ENCODE results near the gene FAM3C.
A peak's percentile ranks its signal among the peaks of the same experiment; 100 is the strongest.
"Not testable (repeated sequence)": the region's sequence is repeated elsewhere in the genome, so short reads cannot be mapped to it uniquely, and the experiment has no call there.

Gene FAM3C, protein sequence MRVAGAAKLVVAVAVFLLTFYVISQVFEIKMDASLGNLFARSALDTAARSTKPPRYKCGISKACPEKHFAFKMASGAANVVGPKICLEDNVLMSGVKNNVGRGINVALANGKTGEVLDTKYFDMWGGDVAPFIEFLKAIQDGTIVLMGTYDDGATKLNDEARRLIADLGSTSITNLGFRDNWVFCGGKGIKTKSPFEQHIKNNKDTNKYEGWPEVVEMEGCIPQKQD

DNA sequence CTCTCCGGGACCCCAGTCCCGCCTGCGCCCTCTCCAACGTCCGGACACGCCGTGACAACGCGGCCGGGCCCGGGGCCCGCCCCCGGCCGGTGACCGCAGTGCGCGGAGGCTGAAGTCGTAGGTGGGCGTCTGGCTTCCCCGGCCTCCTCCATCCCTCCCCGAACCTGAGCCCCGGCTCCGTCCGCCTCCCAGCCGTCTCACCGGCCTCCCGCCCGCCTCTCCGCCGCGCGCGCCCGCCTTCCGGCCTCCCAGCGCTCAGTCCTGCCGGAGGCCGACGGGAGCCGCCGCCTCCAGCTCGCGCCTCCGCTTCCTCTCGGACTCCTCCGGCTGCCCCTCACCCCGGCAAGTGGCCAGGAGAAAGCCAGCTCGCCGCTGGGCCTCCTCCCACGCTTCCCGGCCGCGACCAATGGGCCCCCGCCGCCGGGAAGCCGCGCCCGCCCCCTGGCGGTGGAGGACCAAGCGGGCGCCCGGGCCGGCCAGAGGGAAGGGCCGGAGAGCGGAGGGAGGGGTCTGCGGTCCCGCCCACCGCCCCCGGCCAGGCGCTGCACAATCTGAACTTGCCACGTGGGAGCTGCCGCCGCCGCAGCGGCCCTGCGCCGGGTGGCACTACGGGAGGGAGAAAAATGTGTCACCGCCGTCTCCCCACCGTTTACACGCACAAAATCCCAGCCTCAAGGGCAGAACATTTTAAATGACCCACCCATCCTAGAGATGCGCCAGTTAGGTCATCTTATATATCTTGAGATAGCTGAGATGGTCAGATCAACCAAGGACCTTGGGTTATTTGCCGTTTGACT lies at the start of gene FAM3C:
Gene FAM3C (minus strand): TSS at position 348 of the 797 bp plus-strand sequence. CDS start 13,339 bp downstream, outside the sequence.
- peak; percentile 85 for DNase-seq (ENCODE audit: low read depth)

DNA sequence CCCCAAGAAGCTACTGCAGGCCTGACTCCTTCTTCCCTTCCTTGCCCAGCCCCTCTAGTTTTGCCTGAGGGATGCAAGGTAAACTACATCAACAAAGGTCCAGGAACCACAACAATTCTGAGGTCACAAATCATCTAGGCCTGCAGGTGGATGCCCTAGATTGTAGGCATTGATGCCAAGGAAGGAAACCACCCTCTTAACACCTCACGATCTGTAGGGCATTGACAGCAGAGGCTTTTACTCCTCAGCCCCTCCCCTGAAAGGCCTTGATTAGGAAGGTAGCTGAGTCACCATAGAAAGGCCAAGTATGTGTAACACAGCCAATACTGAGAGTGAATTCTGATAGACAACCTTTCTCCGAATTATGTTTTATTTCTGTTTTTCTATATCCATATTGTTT lies 46.7 kb upstream of the FAM3C start:
- DNase-seq (ENCODE audit: low read depth) = no peak

- DNase-seq (ENCODE audit: low read depth) = no peak
Observed at GRCh38 chr7:121440857-121441503, 44.9 kb upstream of the FAM3C start.

- peak; percentile 57 for DNase-seq (ENCODE audit: low read depth)
Observed at GRCh38 chr7:121438043-121438955, 42.2 kb upstream of the FAM3C start.

DNA sequence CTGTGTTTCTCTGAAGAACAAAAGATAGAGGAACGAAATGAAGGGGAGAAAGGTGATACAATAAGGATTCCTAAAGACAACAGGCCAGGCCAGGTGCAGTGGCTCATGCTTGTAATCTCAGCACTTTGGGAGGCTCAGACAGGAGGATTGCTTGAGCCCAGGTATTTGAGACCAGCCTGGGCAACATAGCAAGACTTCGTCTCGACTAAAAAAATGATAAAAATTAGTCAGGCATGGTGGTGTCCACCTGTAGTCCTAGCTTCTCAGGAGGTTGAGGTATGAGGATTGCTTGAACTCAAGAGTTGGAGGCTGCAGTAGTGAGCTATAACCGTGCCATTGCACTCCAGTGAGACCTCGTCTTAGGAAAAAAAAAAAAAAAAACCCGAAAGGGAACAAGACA lies 41.4 kb upstream of the FAM3C start:
- DNase-seq (ENCODE audit: low read depth) = no peak

- no peak for DNase-seq (ENCODE audit: low read depth)
Observed at GRCh38 chr7:121436688-121437087, 40.6 kb upstream of the FAM3C start.

DNA sequence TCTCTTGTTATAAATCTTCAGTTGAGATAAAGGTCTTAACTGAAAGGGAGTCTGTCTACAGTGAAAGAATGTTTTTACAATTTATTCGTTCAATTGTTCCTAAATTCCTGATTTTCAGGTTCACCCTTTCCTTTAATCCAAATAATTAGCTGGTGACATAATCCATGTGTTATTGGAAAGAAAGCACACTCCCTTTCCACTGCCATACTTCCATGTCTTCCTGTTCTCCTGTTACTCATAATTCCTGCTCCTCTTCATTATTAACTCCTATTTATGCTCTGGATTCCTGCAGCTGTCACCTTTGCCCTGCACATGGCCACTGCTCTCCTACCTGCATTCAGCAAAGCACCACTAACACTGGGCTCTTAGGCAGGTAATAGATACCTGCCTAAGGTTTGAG lies 40.0 kb upstream of the FAM3C start:
- DNase-seq (ENCODE audit: low read depth) = no peak

- DNase-seq (ENCODE audit: low read depth) = no peak
Observed at GRCh38 chr7:121433775-121434174, 37.7 kb upstream of the FAM3C start.

DNA sequence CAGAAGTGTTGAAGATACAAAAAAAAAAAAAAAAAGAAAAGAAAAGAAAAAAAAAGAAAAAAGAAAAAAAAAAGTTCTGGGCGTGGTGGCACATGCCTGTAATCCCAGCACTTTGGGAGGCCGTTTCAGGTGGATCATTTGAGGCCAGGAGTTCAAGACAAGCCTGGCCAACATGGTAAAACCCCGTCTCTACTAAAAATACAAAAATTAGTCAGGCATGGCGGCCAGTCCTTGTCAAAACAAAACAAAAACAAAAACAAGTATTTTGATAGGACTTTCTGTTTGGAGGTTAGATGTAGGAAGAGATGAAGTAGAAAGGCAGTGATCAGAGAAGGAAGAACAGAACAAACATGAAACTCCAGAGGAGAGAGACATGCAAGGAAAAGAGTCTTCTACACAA lies 36.4 kb upstream of the FAM3C start:
- not testable (repeated sequence) for DNase-seq (ENCODE audit: low read depth)

DNA sequence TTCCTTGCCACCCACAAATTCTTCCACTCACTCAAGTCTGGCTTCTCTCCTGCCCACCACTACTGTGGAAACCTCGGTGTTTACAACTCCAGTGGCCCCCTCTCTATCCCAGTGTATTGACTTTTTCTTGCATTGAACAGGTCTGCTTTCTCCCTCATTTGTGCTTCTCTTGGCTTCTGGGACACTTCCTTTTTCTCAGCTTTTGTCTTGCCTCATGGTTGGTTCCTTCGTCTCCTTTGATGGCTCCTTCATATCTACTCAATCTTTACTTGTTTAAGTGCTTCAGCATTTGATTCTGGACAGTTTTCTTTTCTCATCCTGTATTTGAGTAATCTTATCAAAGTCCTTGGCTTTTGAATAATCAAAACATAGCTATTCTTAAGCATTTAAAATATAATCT lies 35.9 kb upstream of the FAM3C start:
- no peak for DNase-seq (ENCODE audit: low read depth)

DNA sequence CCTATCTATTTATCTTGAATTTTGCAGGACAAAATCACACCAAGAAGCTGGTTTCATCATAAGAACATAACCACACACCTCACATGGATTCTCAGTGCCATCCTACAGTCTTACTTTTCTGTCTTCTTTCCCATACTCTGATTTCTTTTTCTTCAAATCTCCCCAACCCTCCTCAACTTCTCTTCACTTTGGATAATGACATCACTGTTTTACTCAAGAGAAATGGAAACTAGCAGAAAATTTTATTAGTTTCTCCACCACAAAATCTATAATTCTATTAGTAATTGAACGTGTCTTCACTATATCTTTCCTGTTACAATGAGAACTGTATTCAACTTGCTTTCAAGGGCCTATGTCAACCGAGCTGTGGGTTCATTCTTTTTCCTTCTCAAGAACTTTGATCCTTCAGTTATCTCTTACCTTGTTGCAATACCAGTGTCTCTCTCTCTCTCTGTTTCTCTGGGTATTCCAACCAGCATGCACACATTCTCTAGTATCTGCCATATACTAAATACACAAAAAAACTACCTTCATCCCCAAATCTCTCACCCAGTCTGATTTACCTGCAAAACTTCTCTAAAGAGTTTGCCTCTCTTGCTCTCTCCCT lies 35.4 kb upstream of the FAM3C start:
- DNase-seq (ENCODE audit: low read depth) = no peak

DNA sequence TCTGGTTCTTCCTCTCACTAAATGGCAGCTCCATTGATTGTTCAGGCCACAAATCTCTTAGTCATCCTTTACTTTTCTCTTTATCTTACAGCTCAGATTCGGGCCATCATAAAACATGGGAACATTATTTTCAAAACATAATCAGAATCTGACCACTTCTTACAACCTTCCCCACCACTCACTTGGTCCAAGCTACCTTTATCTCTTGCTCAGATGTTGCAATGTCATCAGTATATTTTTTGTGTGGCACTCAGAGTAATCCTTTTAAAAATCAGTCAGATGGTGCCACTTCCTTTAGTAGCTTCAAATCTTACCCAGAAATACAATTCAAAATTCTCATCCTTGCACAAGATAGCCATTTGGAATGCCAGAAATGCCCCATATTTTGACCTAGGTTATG lies 34.5 kb upstream of the FAM3C start:
- no peak for DNase-seq (ENCODE audit: low read depth)

- DNase-seq (ENCODE audit: low read depth) = no peak
Observed at GRCh38 chr7:121429798-121430197, 33.7 kb upstream of the FAM3C start.

DNA sequence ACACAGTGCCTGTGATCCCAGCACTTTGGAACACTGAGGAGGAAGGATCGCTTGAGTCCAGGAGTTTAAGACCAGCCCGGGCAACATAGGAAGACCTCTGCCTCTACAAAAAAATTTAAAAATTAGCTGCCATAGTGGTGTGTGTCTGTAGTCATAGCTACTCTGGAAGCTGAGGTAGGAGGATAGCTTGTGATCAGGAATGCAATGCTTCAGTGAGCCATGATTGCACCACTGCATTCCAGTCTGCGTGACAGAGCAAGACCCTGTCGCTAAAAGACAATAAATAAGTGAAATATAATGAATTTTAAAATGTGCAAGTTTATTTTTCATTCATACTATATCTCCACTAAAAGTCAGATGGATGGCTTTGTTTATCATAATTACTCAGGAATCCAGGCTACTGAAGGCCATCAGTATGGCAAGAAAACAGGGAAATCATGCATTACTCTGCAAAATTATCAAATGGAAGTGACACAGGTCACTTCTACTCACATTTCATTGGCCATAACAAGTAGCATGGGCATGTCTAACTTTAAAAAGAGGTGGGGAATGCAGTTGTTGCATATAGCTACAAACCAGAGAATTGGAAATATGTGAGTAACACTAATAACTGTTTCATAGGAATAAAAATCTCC lies 32.9 kb upstream of the FAM3C start:
- no peak for DNase-seq (ENCODE audit: low read depth)

DNA sequence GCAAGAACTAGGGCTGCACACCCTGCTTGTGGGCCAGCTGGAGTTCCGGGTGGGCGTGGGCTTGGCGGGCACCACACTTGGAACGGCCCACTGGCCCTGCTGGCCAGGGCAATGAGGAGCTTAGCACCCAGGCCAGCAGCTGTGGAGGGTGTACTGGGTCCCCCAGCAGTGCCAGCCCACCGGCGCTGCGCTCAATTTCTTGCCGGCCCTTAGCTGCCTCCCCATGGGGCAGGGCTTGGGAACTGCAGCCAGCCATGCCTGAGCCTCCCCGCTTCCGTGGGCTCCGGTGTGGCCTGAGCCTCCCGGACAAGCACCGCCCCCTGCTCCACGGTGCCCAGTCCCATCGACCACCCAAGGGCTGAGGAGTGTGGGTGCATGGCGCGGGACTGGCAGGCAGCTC lies 25.6 kb upstream of the FAM3C start:
- DNase-seq (ENCODE audit: low read depth) = not testable (repeated sequence)

DNA sequence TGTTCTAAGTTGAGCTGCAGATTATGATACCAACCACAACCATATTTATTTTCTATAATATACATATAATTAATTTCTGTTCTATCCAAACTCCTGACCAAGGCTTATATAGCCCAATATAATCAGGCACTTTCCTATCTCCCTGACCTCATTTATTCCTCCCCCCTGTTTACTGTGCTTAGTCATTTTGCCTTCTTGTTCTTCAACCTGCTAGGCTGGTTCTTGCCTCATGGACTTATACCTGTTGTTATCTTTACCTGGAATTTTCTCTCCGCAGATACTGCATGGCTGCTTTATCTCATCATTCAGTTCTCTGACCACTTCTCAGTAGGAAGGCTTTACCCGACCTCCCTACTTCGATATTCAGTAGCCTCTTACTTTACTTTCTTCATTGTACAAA lies 24.9 kb upstream of the FAM3C start:
- DNase-seq (ENCODE audit: low read depth) = no peak

- no peak for DNase-seq (ENCODE audit: low read depth)
Observed at GRCh38 chr7:121419201-121420148, 23.4 kb upstream of the FAM3C start.

DNA sequence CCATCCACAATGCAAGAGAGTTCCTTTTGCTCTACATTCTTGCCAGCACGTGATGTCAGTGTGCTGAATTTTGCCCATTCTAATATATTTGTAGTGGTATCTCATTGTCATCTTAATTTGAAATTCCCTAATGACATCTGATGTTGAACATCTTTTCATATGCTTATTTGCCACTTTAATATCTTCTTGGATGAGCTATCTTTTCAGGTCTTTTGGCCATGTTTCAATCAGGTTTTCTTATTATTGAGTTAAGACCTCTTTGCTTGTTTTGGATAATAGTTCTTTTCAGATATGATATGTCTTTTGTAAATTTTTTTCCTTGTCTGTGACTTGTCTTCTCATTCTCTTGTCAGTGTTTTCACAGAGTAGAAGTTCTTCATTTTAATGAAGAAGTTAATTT lies 20.4 kb upstream of the FAM3C start:
- no peak for DNase-seq (ENCODE audit: low read depth)

- DNase-seq (ENCODE audit: low read depth) = no peak
Observed at GRCh38 chr7:121414436-121414835, 18.3 kb upstream of the FAM3C start.

DNA sequence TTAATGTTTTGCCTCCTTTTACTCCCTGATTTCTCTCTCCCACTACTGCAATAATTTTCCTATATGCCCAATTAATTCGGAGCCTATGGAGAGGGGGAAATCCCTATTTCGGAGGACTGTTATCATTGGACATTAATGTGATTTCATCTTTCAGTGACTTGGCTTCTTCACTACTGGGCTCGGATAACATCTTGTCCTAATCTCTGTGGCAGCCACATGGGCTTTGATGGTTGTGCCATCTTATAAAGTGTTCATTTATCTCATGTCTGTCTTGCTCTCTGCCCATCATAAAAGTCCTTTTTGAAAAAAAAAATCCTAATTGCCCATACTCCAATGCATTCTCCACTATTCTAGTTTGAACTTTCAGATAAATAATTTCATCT lies 15.5 kb upstream of the FAM3C start:
- no peak for DNase-seq (ENCODE audit: low read depth)
